Gastroesophageal sphincter (tissue), 3 donors: ENCODE data around the gene PCED1B.

Experiments used
- POLR2A ChIP-seq, 2 donors: fragments of 450-650 bp; IDR thresholded peaks; one replicate each; pipeline ENCODE4 v1.6.1; 2017; ENCODE audit warnings: antibody characterized with exemption in 2 of 2, mild to moderate bottlenecking in 2 of 2, moderate library complexity in 1 of 2
- POLR2AphosphoS5 ChIP-seq: sonication (generic); formaldehyde crosslinking; IDR thresholded peaks from one replicate; pipeline ENCODE4 v1.6.1; 2017; ENCODE audit warnings: antibody characterized with exemption
- TF ChIP-seq, protein P1 (sequence below), 4 experiments: fragments of 200-600 bp in 2 of 4; fragments of 450-650 bp in 2 of 4; sonication (generic) in 1 of 4; IDR thresholded peaks; one replicate each; pipeline ENCODE4 v1.5.1; 2017 to 2019; ENCODE audit warnings: antibody characterized with exemption in 4 of 4, mild to moderate bottlenecking in 2 of 4, moderate library complexity in 2 of 4

DNA sequence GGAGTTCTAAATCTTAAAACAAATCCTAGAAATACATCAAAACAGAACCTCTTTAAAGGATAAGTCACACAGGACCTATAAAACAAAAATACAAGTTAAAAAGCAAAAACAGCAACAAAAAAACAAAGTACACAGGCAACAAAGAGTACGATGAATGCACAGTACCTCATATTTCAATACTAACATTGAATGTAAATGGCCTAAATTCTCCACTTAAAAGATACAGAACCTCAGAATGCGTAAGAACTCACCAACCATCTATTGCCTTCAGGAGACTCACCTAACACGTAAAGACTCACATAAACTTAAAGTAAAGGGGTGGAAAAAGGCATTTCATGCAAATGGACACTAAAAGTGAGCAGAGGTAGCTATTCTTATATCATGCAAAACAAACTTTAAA lies 172.5 kb downstream of the PCED1B start:
- no peak for TF ChIP-seq POLR2A (IDR thresholded peaks at IDR 0.05)
- TF ChIP-seq, protein P1, sequence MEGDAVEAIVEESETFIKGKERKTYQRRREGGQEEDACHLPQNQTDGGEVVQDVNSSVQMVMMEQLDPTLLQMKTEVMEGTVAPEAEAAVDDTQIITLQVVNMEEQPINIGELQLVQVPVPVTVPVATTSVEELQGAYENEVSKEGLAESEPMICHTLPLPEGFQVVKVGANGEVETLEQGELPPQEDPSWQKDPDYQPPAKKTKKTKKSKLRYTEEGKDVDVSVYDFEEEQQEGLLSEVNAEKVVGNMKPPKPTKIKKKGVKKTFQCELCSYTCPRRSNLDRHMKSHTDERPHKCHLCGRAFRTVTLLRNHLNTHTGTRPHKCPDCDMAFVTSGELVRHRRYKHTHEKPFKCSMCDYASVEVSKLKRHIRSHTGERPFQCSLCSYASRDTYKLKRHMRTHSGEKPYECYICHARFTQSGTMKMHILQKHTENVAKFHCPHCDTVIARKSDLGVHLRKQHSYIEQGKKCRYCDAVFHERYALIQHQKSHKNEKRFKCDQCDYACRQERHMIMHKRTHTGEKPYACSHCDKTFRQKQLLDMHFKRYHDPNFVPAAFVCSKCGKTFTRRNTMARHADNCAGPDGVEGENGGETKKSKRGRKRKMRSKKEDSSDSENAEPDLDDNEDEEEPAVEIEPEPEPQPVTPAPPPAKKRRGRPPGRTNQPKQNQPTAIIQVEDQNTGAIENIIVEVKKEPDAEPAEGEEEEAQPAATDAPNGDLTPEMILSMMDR (IDR thresholded peaks at IDR 0.05) = no peak
- TF ChIP-seq POLR2AphosphoS5 = no peak
